Neuron (in vitro differentiated cells): ENCODE results near the gene CEBPA.
"Not testable (repeated sequence)": the region's sequence is repeated elsewhere in the genome, so short reads cannot be mapped to it uniquely, and the experiment has no call there.

Source experiments
- H2AFZ ChIP-seq: one replicate; pipeline ENCODE4 v1.6.1; 2013; ENCODE audit warnings: low read depth, mild to moderate bottlenecking, inconsistent platforms, low read length, moderate library complexity
- H3K27me3 ChIP-seq: one replicate; pipeline ENCODE4 v1.6.1; 2013; ENCODE audit warnings: low read length; ENCODE audit not compliant: insufficient read depth
- H3K36me3 ChIP-seq: one replicate; pipeline ENCODE4 v1.6.1; 2013; ENCODE audit warnings: low read length; ENCODE audit not compliant: insufficient read depth
- H3K4me1 ChIP-seq: one replicate; pipeline ENCODE4 v1.6.1; 2013; ENCODE audit warnings: low read length; ENCODE audit not compliant: insufficient read depth
- H3K4me3 ChIP-seq: 2 replicates; pipeline ENCODE4 v1.5.1; 2013; ENCODE audit warnings: mild to moderate bottlenecking, low read length, moderate library complexity
- H3K9me3 ChIP-seq: one replicate; pipeline ENCODE4 v1.6.1; 2013; ENCODE audit warnings: low read length

CEBPA gene

DNA sequence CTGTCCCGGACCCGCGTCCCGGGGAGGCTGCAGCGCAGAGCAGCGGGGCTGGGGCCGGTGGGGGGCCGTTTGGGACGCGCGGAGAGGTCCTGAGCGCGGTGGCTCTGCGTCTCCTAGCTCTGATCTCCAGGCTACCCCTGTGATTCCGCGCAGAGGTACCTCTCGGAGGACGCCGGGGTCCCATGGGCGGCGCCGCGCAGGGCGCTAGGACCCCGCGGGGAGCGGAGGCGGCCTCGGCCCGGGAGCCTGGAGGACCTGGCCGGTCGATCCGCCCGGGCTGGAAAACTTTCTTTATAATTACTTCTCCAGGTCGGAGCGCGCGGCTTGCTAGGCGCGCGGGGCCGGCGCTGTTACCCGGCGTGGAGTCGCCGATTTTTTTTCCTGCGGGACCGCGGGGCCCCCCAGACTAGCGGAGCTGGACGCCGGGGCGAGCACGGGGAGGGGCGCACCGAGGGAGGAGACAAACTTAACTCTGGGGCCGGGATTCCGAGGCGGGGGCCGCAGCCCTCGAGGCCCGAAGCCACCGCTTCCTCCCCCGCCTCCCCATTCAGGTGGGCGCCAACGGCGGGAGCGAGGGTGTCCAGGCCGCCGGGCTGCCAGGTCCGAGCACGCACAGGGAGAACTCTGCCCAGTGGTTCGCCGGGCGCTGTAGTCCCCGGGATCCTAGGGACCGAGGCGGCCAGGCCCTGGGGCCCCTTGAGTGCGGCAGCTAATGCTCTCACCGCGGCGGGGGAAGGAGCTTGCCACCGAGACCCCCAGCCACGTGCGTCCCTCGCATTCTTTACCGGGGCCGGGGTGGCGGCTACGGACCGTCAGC is 848 bp upstream of the CEBPA start:
- Histone ChIP-seq H3K27me3 (peaks cover 35% of the 10 kb centered on the region), H3K4me1 (peaks cover 9% of the 10 kb centered on the region), H3K4me3 (peak overlapping the region; percentile 62), H3K36me3 (no peaks in the 10 kb centered on the region), H2AFZ (peak overlapping the region; percentile 90), H3K9me3 (no peaks in the 10 kb centered on the region)

DNA sequence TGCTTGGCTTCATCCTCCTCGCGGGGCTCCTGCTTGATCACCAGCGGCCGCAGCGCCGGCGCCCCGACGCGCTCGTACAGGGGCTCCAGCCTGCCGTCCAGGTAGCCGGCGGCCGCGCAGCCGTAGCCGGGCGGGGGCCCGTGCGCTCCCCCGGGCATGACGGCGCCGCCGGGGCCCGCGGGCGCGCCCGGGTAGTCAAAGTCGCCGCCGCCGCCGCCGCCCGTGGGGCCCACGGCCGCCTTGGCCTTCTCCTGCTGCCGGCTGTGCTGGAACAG is 497 bp downstream of the CEBPA start:
- H3K4me1 ChIP-seq = peaks cover 9% of the 10 kb centered on the region
- H3K27me3 ChIP-seq = peaks cover 47% of the 10 kb centered on the region
- peak overlapping the region; percentile 62 for H3K4me3 ChIP-seq
- H2AFZ ChIP-seq = no peak overlapping the region
- peaks cover 5% of the 10 kb centered on the region for H3K9me3 ChIP-seq
- no peaks in the 10 kb centered on the region for H3K36me3 ChIP-seq

DNA sequence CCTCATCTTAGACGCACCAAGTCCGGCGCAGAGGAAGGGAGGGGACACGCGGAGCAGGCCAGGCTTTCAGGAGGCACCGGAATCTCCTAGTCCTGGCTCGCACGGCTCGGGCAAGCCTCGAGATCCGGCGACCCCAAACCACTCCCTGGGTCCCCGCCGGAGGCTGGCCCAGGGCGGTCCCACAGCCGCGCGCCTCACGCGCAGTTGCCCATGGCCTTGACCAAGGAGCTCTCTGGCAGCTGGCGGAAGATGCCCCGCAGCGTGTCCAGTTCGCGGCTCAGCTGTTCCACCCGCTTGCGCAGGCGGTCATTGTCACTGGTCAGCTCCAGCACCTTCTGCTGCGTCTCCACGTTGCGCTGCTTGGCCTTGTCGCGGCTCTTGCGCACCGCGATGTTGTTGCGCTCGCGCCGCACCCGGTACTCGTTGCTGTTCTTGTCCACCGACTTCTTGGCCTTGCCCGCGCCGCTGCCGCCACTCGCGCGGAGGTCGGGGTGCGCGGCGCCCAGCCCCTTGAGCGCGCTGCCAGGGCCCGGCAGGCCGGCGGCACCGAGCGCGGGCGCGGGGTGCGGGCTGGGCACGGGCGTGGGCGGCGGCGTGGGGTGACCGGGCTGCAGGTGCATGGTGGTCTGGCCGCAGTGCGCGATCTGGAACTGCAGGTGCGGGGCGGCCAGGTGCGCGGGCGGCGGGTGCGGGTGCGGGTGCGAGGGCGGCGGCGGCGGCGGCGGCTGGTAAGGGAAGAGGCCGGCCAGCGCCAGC is 1.0 kb downstream of the CEBPA start:
- peak overlapping the region; percentile 26 for H3K4me3 ChIP-seq
- peaks cover 9% of the 10 kb centered on the region for H3K4me1 ChIP-seq

DNA sequence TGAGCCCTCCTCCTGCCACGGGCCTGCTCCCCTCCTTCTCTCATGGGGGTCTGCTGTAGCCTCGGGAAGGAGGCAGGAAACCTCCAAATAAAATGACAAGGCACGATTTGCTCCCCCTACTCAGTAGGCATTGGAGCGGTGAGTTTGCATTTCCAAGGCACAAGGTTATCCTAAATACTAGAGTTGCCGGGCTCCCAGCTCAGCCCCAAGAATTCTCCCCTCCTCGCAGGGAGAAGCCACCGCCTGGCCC is 1.5 kb downstream of the CEBPA start:
- Histone ChIP-seq H3K27me3 (peaks cover 47% of the 10 kb centered on the region), H3K36me3 (no peaks in the 10 kb centered on the region), H3K4me3 (no peak overlapping the region), H2AFZ (no peak overlapping the region), H3K9me3 (peaks cover 5% of the 10 kb centered on the region), H3K4me1 (peaks cover 9% of the 10 kb centered on the region)

More for the DNA sequence above, 1.0 kb downstream of the CEBPA start:
- Histone ChIP-seq H3K9me3 (peaks cover 5% of the 10 kb centered on the region), H2AFZ (no peak overlapping the region), H3K36me3 (no peaks in the 10 kb centered on the region), H3K27me3 (peaks cover 47% of the 10 kb centered on the region)

DNA sequence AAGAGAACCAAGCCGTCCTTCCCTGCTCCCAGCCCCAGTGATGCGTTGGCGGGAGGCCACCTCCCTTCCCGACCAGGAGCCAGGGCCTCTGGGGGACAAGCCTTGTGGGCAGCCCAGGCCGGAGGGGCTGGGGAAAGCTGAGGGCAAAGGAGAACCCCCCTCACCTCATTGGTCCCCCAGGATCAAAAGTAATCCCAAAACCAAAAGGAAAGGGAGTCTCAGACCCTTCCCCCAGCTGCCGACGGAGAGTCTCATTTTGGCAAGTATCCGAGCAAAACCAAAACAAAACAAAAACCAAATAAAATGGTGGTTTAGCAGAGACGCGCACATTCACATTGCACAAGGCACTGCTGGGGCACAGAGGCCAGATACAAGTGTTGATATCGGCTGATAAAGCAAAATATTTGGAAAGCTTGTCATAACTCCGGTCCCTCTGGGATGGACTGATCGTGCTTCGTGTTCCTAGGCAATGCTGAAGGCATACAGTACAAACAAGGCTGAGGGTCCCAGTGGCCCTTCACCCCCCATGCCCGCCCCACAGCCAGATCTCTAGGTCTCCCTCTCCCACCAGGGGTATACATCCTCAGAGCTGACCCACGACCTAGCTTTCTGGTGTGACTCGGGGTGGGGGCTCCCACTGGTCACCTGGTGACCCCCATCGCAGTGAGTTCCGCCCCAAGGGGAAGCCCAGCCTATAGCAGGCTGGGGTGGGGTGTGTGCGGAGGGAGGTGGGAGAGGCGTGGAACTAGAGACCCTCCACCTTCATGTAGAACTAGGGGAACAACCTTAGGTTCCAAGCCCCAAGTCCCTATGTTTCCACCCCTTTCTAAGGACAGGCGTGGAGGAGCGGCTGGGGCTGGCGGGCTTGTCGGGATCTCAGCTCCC is 2.1 kb downstream of the CEBPA start:
- Histone ChIP-seq H3K27me3 (peaks cover 47% of the 10 kb centered on the region), H3K36me3 (no peaks in the 10 kb centered on the region), H3K4me1 (peaks cover 9% of the 10 kb centered on the region), H2AFZ (no peak overlapping the region), H3K9me3 (peaks cover 5% of the 10 kb centered on the region), H3K4me3 (no peak overlapping the region)

DNA sequence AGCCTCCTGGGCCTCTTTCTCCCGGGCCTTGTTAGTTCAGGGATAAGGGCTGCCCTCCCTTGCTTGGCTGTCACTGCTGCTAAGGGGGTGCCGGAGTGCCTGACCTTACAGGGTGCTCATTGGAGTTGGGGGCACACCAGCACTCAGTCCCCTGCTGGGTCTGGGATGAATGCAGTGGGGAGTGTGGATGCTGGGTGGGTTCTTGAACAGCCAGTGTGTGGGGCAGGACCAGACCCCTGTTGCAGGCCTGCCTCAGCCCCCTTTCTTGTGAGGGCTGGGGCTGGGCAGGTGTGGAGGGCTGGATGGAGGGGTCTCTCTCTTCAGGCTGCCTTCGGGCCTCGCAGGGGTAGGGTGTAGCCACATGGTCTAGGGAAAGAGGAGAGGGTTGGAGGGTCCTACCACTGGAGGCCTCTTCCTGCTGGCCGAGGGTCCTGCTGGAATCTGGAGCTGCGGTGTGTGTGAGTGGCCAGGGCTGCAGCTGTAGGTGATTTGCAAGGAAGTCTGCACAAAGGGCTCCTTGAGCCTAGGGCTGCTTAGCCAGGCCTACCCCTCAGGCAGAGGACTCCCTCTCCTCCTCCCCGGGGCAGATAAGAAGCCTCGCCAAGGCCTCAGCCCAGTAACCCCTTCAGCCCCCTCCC is 3.2 kb downstream of the CEBPA start:
- peaks cover 5% of the 10 kb centered on the region for H3K9me3 ChIP-seq
- H2AFZ ChIP-seq = no peak overlapping the region
- H3K27me3 ChIP-seq = peaks cover 45% of the 10 kb centered on the region
- no peak overlapping the region for H3K4me3 ChIP-seq
- H3K4me1 ChIP-seq = peaks cover 9% of the 10 kb centered on the region
- H3K36me3 ChIP-seq = no peaks in the 10 kb centered on the region

DNA sequence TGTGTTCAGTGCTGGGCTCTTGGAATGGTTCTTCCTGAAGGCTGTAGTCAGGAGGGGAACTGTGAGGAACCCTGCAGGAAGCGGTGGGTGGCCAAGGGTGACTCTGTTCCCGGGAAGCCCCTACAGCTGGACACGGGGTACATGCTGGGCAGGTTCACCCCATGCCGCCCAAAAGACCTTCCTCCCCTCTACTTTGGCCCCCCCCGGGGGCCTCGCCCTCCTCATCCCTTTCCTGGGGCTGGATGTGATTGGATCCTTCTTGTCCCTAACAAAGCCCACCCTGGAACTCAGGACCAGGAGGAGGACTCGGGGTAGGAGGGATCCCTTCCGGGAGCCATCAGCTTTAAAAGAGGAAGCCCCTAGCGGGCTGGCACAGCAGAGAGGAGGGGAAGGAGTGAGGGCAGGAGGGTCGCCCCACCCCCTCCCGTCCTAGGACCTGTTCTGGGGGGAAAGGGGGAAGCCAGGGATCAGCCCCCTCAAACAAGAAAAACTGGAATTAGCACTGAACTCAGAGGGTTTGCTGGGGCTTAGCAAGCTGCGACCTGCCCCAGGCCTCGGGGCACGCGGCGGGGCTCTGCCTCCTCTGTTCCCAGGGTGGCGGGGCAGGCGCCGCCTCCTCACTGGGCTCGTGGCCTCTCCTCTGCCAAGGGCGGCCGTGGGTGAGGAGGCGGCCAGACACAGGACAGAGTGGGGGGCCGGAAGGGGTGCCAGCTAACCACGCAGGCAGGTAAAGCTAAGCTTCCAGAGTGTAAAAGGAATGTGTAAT is 4.0 kb downstream of the CEBPA start:
- Histone ChIP-seq H3K4me1 (peaks cover 7% of the 10 kb centered on the region), H2AFZ (no peak overlapping the region), H3K27me3 (peaks cover 54% of the 10 kb centered on the region), H3K9me3 (peaks cover 5% of the 10 kb centered on the region), H3K4me3 (no peak overlapping the region), H3K36me3 (no peaks in the 10 kb centered on the region)

DNA sequence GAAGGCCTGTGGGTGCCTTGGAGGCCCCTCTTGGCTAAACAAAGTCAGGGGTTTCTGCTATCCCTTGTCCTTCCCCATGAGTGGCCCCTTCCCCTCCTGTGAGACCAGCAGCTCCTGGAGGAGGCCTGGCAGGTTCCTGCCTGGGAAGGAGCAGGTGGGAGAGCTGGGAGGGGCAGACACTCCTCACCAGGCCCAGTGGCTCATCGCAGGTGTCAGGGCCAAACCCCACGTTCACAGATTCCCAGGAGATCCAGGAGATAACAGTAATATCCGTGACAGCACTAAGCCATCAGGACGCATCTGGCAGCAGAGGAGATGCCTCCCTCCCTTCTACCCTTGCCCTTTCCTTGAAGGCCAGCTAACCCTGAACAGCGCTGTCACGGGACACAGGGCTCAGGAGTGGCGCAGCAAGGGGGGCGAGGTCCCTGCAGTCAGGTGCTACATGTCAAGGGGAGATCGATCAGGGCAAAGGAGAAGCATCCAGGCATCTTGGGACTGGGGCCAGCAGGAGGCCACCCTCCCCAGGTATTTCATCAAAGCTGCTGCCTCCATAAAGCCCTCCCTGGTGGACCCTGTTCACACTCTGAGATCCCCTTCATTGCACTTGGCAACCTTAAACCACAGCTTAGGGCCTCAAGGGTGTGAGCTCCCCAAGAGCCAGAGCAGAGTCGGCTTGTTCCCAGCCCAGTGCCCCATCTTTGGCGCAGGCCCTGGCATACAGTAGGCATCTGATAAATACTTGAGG is 4.8 kb downstream of the CEBPA start:
- Histone ChIP-seq H3K4me3 (no peak overlapping the region), H3K9me3 (peaks cover 5% of the 10 kb centered on the region), H2AFZ (no peak overlapping the region), H3K27me3 (peaks cover 58% of the 10 kb centered on the region), H3K4me1 (peaks cover 7% of the 10 kb centered on the region), H3K36me3 (no peaks in the 10 kb centered on the region)

DNA sequence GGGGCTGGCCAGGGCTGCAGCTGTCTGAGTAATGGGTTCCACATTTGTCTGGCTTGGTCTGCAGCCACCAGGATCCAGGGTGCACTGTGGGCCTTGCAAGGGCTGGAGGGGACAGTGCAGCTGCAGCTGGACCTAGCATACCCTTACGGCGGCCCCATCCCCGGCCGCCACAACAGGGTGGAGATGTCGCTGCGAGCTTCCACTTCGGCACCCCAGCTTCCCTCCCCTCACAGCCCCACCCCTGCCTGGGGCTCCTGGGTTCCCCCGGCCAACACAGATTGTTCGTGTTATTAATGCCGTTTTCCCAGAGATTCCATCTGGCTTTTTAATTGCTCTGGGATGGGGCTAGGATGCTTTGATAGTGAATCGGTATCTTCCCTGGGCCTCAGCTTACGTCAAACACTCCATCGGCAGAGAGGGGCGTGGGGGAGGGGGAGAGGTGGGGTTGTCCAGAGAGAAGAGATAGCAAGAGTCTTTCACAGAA is 5.8 kb downstream of the CEBPA start:
- Histone ChIP-seq H3K9me3 (peaks cover 5% of the 10 kb centered on the region), H3K36me3 (no peaks in the 10 kb centered on the region), H3K27me3 (peaks cover 63% of the 10 kb centered on the region), H3K4me1 (peaks cover 7% of the 10 kb centered on the region), H3K4me3 (no peak overlapping the region), H2AFZ (no peak overlapping the region)

DNA sequence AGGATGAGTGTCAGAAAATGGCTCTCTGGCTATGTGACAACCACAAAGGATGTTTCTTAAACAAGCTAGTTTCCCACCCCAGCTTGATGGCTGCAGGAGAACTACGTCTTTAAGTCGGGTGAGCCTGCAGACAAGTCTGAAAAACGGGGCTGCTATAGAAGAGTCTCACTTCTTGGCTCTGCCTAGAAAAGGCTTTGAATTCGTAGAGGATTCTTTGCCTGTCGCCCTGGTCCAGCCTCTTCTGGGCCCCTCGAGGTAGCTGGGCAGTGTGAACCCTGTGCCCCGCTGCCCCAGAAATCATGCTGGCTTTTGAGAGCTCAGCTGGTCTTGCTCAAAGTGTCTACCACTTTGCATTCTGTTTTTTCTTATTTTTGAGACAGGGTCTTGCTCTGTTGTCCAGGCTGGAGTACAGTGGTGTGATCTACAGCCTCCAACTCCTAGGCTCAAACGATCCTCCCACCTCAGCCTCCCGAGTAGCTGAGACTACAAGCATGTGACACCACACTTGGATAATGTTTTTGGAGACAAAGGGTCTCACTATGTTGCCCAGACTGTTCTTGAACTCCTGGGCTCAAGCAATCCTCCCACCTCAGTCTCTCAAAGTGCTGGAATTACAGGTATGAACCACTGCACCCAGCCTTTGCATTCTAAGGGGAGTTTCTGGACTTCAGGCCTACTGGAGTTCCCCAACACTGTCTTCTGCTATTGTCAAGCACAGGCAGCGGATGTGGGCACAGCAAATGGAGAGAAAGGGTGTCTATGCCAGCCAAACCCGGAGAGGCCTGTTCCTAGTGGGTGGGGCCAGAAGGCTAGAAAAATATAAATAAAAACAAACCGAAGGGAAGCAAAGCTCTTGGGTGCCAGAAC is 6.5 kb downstream of the CEBPA start:
- Histone ChIP-seq H3K4me1 (peaks cover 3% of the 10 kb centered on the region), H3K27me3 (peaks cover 60% of the 10 kb centered on the region)

DNA sequence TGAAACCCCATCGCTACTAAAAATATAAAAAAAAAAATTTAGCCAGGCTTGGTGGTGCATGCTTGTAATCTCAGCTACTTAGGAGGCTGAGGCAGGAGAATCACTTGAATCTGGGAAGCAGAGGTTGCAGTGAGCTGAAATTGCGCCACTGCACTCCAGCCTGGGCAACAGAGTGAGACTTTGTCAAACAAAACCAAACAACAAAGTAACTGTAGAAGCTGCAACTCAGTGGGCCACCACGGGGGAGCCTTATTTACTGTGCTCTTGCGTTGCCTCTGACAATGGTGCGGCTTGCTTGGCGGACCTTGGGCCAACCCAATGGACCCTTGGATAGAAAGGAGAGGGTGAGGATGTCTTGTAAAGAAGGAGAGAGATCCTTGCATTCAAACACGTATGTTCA is 7.3 kb downstream of the CEBPA start:
- H3K9me3 ChIP-seq, H3K36me3 ChIP-seq, H3K4me3 ChIP-seq, H3K4me1 ChIP-seq, H2AFZ ChIP-seq: not testable (repeated sequence)
- peaks cover 51% of the 10 kb centered on the region for H3K27me3 ChIP-seq

More for the DNA sequence above, 6.5 kb downstream of the CEBPA start:
- Histone ChIP-seq H3K9me3 (peaks cover 5% of the 10 kb centered on the region), H3K36me3 (no peaks in the 10 kb centered on the region), H3K4me3 (no peak overlapping the region), H2AFZ (no peak overlapping the region)
